SH-SY5Y (cell line): ENCODE measurements around the gene LIN37.

Experiments
- GATA2 ChIP-seq: IDR thresholded peaks from 2 replicates; pipeline ENCODE4 v1.6.1; 2011; ENCODE audit warnings: mild to moderate bottlenecking, low read depth, low read length
- GATA3 ChIP-seq: IDR thresholded peaks from 2 replicates; pipeline ENCODE4 v1.6.1; 2011; ENCODE audit warnings: low read depth, mild to moderate bottlenecking, low read length, moderate library complexity

GRCh38 chr19:35767288-35768081 is 19.1 kb downstream of the LIN37 start:
- TF ChIP-seq GATA2 (no peak), GATA3 (no peak)
